CD8-positive, alpha-beta memory T cell (primary cell): ENCODE results near the gene FAM90A26. TPM values are rescaled to one million over a fixed set of nuclear protein-coding genes. Genes with fewer than 3 reads are reported as not detected.
"Not testable (repeated sequence)": the region's sequence is repeated elsewhere in the genome, so short reads cannot be mapped to it uniquely, and the experiment has no call there.

Source experiments
- CTCF ChIA-PET: fragments of 350-600 bp; sonication (Branson Sonifier 250); formaldehyde crosslinking; loops from one replicate; lab custom pipeline; 2021; ENCODE audit warnings: antibody characterized with exemption; lab: Charles Lee
- POLR2A ChIA-PET: fragments of 350-600 bp; sonication (Branson Sonifier 250); formaldehyde crosslinking; loops from one replicate; lab custom pipeline; 2021; ENCODE audit warnings: antibody characterized with exemption; lab: Charles Lee
- DNase-seq, 5 donors: peaks; one replicate each; pipeline versions ENCODE4 v3.0.0 to v3.0.0-alpha.2; 2020 to 2022; ENCODE audit warnings: mixed read lengths in 1 of 5
- H3K27ac ChIP-seq: one replicate; pipeline ENCODE4 v1.7.0; 2013; ENCODE audit warnings: low read depth, mild to moderate bottlenecking, low read length, moderate library complexity
- H3K27me3 ChIP-seq: 2 replicates; pipeline ENCODE4 v1.7.0; 2013; ENCODE audit warnings: low read length, mild to moderate bottlenecking; ENCODE audit not compliant: insufficient read depth, poor library complexity, severe bottlenecking
- H3K36me3 ChIP-seq: 2 replicates; pipeline ENCODE4 v1.7.0; 2013; ENCODE audit warnings: mild to moderate bottlenecking, low read length, moderate library complexity; ENCODE audit not compliant: insufficient read depth
- H3K4me1 ChIP-seq: 2 replicates; pipeline ENCODE4 v1.7.0; 2013; ENCODE audit warnings: mild to moderate bottlenecking, low read length, moderate library complexity; ENCODE audit not compliant: insufficient read depth
- H3K4me3 ChIP-seq: 2 replicates; pipeline ENCODE4 v1.7.0; 2013; ENCODE audit warnings: mild to moderate bottlenecking, low read length
- H3K9me3 ChIP-seq: 2 replicates; pipeline ENCODE4 v1.7.0; 2013; ENCODE audit warnings: mild to moderate bottlenecking, low read length
- H3K27ac Mint-ChIP-seq, 8 donors: one replicate each; pipeline ENCODE4 v1.8.0; 2020 to 2021; ENCODE audit warnings: mixed read lengths in 8 of 8, mild to moderate bottlenecking in 6 of 8, inconsistent platforms in 3 of 8, moderate library complexity in 3 of 8
- H3K27me3 Mint-ChIP-seq, 2 donors: one replicate each; pipeline ENCODE4 v1.8.0; 2020 to 2021; ENCODE audit warnings: mixed read lengths in 2 of 2, mild to moderate bottlenecking in 1 of 2, moderate library complexity in 1 of 2
- H3K36me3 Mint-ChIP-seq, 3 donors: one replicate each; pipeline ENCODE4 v1.8.0; 2020 to 2021; ENCODE audit warnings: mixed read lengths in 3 of 3, inconsistent platforms in 1 of 3, mild to moderate bottlenecking in 1 of 3
- H3K4me1 Mint-ChIP-seq, 3 donors: one replicate each; pipeline ENCODE4 v1.8.0; 2020 to 2021; ENCODE audit warnings: mixed read lengths in 3 of 3, inconsistent platforms in 1 of 3, mild to moderate bottlenecking in 1 of 3
- H3K4me3 Mint-ChIP-seq, 7 donors: one replicate each; pipeline ENCODE4 v1.8.0; 2020 to 2021; ENCODE audit warnings: mixed read lengths in 7 of 7, mild to moderate bottlenecking in 6 of 7, moderate library complexity in 4 of 7, inconsistent platforms in 2 of 7
- H3K9me3 Mint-ChIP-seq, 5 donors: one replicate each; pipeline ENCODE4 v1.8.0; 2020 to 2022; ENCODE audit warnings: mixed read lengths in 5 of 5, mild to moderate bottlenecking in 3 of 5, moderate library complexity in 2 of 5, inconsistent platforms in 1 of 5
- polyA plus RNA-seq: library from polyadenylated mRNA; unstranded; fragments of 300-500 nt; fragmentation: Illumina TruSeq; gene quantifications from one replicate; pipeline ENCODE4 v1.2.3, GENCODE V29; 2021
- total RNA-seq, 2 experiments: library from RNA; stranded (reverse); gene quantifications; one replicate each; pipeline ENCODE4 v1.2.3, GENCODE V29; 2021

Gene FAM90A26
- not detected for total RNA-seq
- not detected for polyA plus RNA-seq

GRCh38 chr4:9169791-9170459 is at the start of gene FAM90A26:
TSS of gene FAM90A26 (plus strand) at chr4:9170409. CDS start at chr4:9173173, 2,764 bp downstream.
- H3K9me3 ChIP-seq, H3K4me3 ChIP-seq, H3K36me3 Mint-ChIP-seq, H3K27me3 ChIP-seq, H3K4me3 Mint-ChIP-seq, H3K36me3 ChIP-seq, H3K4me1 Mint-ChIP-seq, CTCF ChIA-PET, H3K27ac Mint-ChIP-seq, DNase-seq, POLR2A ChIA-PET, H3K27ac ChIP-seq, H3K27me3 Mint-ChIP-seq, H3K9me3 Mint-ChIP-seq, H3K4me1 ChIP-seq: not testable (repeated sequence)

- CTCF ChIA-PET, POLR2A ChIA-PET: not testable (repeated sequence)
Measured at GRCh38 chr4:9122711-9123110, 47.5 kb upstream of the FAM90A26 start.

GRCh38 chr4:9123572-9124007 is 46.6 kb upstream of the FAM90A26 start:
- DNase-seq, result peak in 4 of 5 donors; percentile 1 to 48 (median 13)
- CTCF ChIA-PET, POLR2A ChIA-PET, H3K9me3 Mint-ChIP-seq, H3K4me1 Mint-ChIP-seq, H3K27ac Mint-ChIP-seq, H3K36me3 ChIP-seq, H3K27ac ChIP-seq, H3K4me3 ChIP-seq, H3K9me3 ChIP-seq, H3K4me1 ChIP-seq, H3K4me3 Mint-ChIP-seq, H3K36me3 Mint-ChIP-seq, H3K27me3 ChIP-seq: not testable (repeated sequence)
- H3K27me3 Mint-ChIP-seq, result peaks cover 3 to 26% of the 10 kb centered on the region in 2 donors

More at GRCh38 chr4:9122711-9123110, 47.5 kb upstream of the FAM90A26 start:
- not testable (repeated sequence) for H3K27me3 ChIP-seq, H3K9me3 Mint-ChIP-seq, H3K4me1 ChIP-seq, H3K4me3 Mint-ChIP-seq, H3K36me3 ChIP-seq, H3K4me3 ChIP-seq, DNase-seq, H3K36me3 Mint-ChIP-seq, H3K4me1 Mint-ChIP-seq, H3K27ac ChIP-seq, H3K9me3 ChIP-seq
- Mint-ChIP-seq H3K27me3 (peaks cover 8 to 30% of the 10 kb centered on the region in 2 donors), H3K27ac (peak overlapping the region in 1 of 8 donors; percentile 11)

- peaks cover 1 to 26% of the 10 kb centered on the region in 2 donors for H3K27me3 Mint-ChIP-seq
- CTCF ChIA-PET, H3K9me3 Mint-ChIP-seq, POLR2A ChIA-PET, H3K27ac ChIP-seq, H3K27me3 ChIP-seq, H3K36me3 ChIP-seq, H3K4me3 ChIP-seq, H3K9me3 ChIP-seq, H3K36me3 Mint-ChIP-seq, H3K4me1 Mint-ChIP-seq, H3K4me1 ChIP-seq, DNase-seq, H3K4me3 Mint-ChIP-seq, H3K27ac Mint-ChIP-seq: not testable (repeated sequence)
Measured at GRCh38 chr4:9125601-9126161, 44.5 kb upstream of the FAM90A26 start.

- H3K36me3 ChIP-seq, H3K9me3 Mint-ChIP-seq, DNase-seq, POLR2A ChIA-PET, H3K36me3 Mint-ChIP-seq, H3K27me3 ChIP-seq, H3K27me3 Mint-ChIP-seq, CTCF ChIA-PET, H3K4me1 ChIP-seq, H3K4me3 ChIP-seq, H3K4me1 Mint-ChIP-seq, H3K27ac Mint-ChIP-seq, H3K9me3 ChIP-seq, H3K4me3 Mint-ChIP-seq, H3K27ac ChIP-seq: not testable (repeated sequence)
Measured at GRCh38 chr4:9131420-9131819, 38.8 kb upstream of the FAM90A26 start.

GRCh38 chr4:9132849-9133248 is 37.4 kb upstream of the FAM90A26 start:
- H3K27me3 Mint-ChIP-seq, H3K4me3 ChIP-seq, H3K4me1 ChIP-seq, CTCF ChIA-PET, H3K36me3 ChIP-seq, DNase-seq, H3K9me3 ChIP-seq, H3K9me3 Mint-ChIP-seq, H3K36me3 Mint-ChIP-seq, H3K4me1 Mint-ChIP-seq, H3K27ac Mint-ChIP-seq, POLR2A ChIA-PET, H3K27me3 ChIP-seq, H3K4me3 Mint-ChIP-seq, H3K27ac ChIP-seq: not testable (repeated sequence)

- H3K27me3 Mint-ChIP-seq, CTCF ChIA-PET, H3K27ac ChIP-seq, H3K4me3 Mint-ChIP-seq, H3K36me3 Mint-ChIP-seq, H3K9me3 Mint-ChIP-seq, H3K4me3 ChIP-seq, H3K9me3 ChIP-seq, H3K27ac Mint-ChIP-seq, POLR2A ChIA-PET, H3K4me1 ChIP-seq, H3K4me1 Mint-ChIP-seq, H3K27me3 ChIP-seq, DNase-seq, H3K36me3 ChIP-seq: not testable (repeated sequence)
Measured at GRCh38 chr4:9134011-9134410, 36.2 kb upstream of the FAM90A26 start.

GRCh38 chr4:9134556-9134955 is 35.7 kb upstream of the FAM90A26 start:
- CTCF ChIA-PET, H3K4me1 Mint-ChIP-seq, H3K36me3 ChIP-seq, H3K27ac ChIP-seq, H3K27ac Mint-ChIP-seq, POLR2A ChIA-PET, H3K9me3 Mint-ChIP-seq, H3K36me3 Mint-ChIP-seq, H3K4me1 ChIP-seq, H3K4me3 Mint-ChIP-seq, H3K27me3 Mint-ChIP-seq, H3K9me3 ChIP-seq, DNase-seq, H3K4me3 ChIP-seq, H3K27me3 ChIP-seq: not testable (repeated sequence)
